Thymus (tissue), 11 donors: Measurements from ENCODE around the gene STAP2. TPM values are rescaled to one million over a fixed set of nuclear protein-coding genes. Genes with fewer than 3 reads are reported as not detected.
"Not testable (repeated sequence)": the region's sequence is repeated elsewhere in the genome, so short reads cannot be mapped to it uniquely, and the experiment has no call there.

ENCODE experiments used
- DNase-seq, 9 donors: peaks; one replicate each; pipeline ENCODE4 v3.0.0-alpha.2; 2013; ENCODE audit warnings: low spot score in 9 of 9, low read depth in 6 of 9, missing footprints in 1 of 9
- H3K27ac ChIP-seq, 2 donors: one replicate each; pipeline ENCODE4 v1.5.1; 2013; ENCODE audit warnings: control low read depth in 1 of 2, low read depth in 1 of 2, low read length in 1 of 2, mild to moderate bottlenecking in 1 of 2, moderate library complexity in 1 of 2
- H3K27me3 ChIP-seq, 2 donors: one replicate each; pipeline ENCODE4 v1.5.1; 2013; ENCODE audit warnings: low read length in 1 of 2; ENCODE audit not compliant: control insufficient read depth in 2 of 2, insufficient read depth in 1 of 2
- H3K36me3 ChIP-seq, 2 donors: one replicate each; pipeline ENCODE4 v1.5.1; 2013; ENCODE audit warnings: low read length in 1 of 2, mild to moderate bottlenecking in 1 of 2, moderate library complexity in 1 of 2; ENCODE audit not compliant: control insufficient read depth in 2 of 2, insufficient read depth in 2 of 2
- H3K4me1 ChIP-seq, 2 donors: one replicate each; pipeline ENCODE4 v1.5.1; 2013; ENCODE audit warnings: low read length in 2 of 2; ENCODE audit not compliant: control insufficient read depth in 2 of 2, insufficient read depth in 2 of 2
- H3K4me3 ChIP-seq, 2 donors: one replicate each; pipeline ENCODE4 v1.5.1; 2013; ENCODE audit warnings: low read length in 2 of 2, control low read depth in 1 of 2, mild to moderate bottlenecking in 1 of 2
- H3K9me3 ChIP-seq, 2 donors: one replicate each; pipeline ENCODE4 v1.5.1; 2013; ENCODE audit warnings: low read length in 1 of 2, mild to moderate bottlenecking in 1 of 2; ENCODE audit not compliant: control insufficient read depth in 2 of 2, insufficient read depth in 1 of 2
- WGBS: extraction: QIAGEN DNeasy Blood & Tissue Kit; methylation state at CpG from one replicate; pipeline ENCODE4 v1.1.7; 2013; 5-methylcytosine and 5-hydroxymethylcytosine counted together
- polyA plus RNA-seq: library from polyadenylated mRNA; stranded (reverse); fragments of 200-250 nt; gene quantifications from one replicate; pipeline ENCODE4 v1.2.3, GENCODE V29; 2013
- total RNA-seq: library from RNA; stranded (reverse); fragments of 120-200 nt; gene quantifications from one replicate; pipeline ENCODE4 v1.2.4, GENCODE V29; 2013
- donor health status: healthy.

The STAP2 gene
- total and polyA plus RNA-seq, 2 donors = 20.8 to 21.3 TPM

DNA sequence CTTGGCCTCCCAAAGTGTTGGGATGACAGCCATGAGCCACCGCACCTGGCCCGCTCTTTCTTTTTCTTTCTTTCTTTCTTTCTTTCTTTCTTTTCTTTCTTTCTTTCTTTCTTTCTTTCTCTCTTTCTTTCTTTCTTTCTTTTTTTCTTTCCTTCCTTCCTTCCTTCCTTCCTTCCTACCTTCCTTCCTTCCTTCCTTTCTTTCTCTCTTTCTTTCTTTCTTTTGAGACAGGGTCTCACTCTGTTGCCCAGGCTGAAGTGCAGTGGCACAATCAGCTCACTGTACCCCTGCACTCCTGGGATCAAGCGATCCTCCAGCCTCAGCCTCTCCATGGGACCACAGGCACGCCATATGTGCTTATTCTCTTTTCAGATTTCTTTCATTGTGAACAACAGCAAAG lies 52.5 kb downstream of the STAP2 start:
- not testable (repeated sequence) for H3K9me3 ChIP-seq, H3K4me1 ChIP-seq, H3K27ac ChIP-seq, H3K36me3 ChIP-seq, H3K4me3 ChIP-seq, DNase-seq
- 96% methylated on average over 4 of the region's 4 CpGs for WGBS
- peaks cover 0 to 20% of the 10 kb centered on the region in 2 donors for H3K27me3 ChIP-seq

DNA sequence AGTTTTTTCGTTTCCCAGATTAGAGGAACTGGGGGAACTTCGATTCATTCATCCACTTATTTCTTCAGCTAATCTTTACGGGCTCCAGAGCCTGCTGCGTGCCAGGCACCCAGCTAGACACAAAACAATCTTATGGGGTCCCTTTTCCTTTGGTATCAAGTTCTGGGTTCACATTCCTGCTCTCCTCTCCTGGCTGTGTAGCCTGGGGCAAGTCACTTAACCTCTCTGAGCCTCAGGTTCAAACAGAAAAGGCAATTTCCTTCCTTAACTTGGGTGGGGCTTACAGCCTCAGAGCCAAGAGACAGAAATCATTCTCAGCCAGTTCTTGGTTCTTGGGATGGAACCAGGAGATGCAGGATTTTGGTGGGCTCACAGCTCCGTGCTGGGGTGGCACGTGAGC lies 53.7 kb downstream of the STAP2 start:
- Histone ChIP-seq H3K9me3 (peaks cover 0 to 1% of the 10 kb centered on the region in 2 donors), H3K27me3 (peaks cover 11 to 31% of the 10 kb centered on the region in 2 donors), H3K4me1 (peaks cover 0 to 2% of the 10 kb centered on the region in 2 donors), H3K27ac (no peak overlapping the region), H3K4me3 (no peak overlapping the region), H3K36me3 (no peaks in the 10 kb centered on the region)
- no peak for DNase-seq
- 85% methylated on average over 6 of the region's 6 CpGs for WGBS

DNA sequence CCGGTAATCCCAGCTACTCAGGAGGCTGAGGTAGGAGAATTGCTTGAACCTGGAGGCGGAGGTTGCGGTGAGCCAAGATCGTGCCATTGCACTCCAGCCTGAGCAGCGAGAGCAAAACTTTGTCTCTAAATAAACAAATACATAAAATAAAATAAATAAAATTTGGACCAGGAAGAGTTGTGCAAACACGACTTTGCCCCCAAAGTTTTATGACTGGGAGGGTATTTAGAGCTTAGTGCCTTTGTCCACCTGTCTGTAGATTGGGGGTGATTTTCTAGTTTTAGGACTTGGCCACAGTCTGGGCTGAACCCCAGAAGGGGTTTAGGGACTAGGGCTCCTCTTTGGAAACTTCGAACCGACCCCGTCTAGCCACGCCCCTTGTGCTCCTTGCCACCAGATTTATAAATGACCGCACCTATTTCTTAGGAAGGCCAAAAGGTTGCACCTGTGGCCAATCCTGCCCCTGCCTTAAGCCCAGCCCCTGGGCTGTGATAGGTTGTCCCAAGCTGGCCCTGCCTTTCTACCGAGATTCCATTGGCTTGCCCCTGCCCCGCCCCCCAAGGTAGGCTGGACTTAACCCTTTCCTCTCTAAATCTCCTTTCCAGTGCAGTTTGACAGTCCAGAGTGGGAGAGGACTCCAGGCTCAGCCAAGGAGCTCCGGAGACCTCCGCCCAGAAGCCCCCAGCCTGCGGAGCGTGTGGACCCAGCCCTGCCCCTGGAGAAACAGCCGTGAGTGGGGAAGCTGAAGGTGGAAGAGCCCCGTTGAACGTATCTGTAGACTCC lies 54.3 kb downstream of the STAP2 start:
- Histone ChIP-seq H3K27ac (no peak overlapping the region), H3K36me3 (no peaks in the 10 kb centered on the region), H3K4me1 (peaks cover 3 to 4% of the 10 kb centered on the region in 2 donors), H3K27me3 (peaks cover 17 to 37% of the 10 kb centered on the region in 2 donors), H3K9me3 (peaks cover 0 to 1% of the 10 kb centered on the region in 2 donors), H3K4me3 (no peak overlapping the region)
- 72% methylated on average over 20 of the region's 20 CpGs for WGBS
- DNase-seq = no peak

DNA sequence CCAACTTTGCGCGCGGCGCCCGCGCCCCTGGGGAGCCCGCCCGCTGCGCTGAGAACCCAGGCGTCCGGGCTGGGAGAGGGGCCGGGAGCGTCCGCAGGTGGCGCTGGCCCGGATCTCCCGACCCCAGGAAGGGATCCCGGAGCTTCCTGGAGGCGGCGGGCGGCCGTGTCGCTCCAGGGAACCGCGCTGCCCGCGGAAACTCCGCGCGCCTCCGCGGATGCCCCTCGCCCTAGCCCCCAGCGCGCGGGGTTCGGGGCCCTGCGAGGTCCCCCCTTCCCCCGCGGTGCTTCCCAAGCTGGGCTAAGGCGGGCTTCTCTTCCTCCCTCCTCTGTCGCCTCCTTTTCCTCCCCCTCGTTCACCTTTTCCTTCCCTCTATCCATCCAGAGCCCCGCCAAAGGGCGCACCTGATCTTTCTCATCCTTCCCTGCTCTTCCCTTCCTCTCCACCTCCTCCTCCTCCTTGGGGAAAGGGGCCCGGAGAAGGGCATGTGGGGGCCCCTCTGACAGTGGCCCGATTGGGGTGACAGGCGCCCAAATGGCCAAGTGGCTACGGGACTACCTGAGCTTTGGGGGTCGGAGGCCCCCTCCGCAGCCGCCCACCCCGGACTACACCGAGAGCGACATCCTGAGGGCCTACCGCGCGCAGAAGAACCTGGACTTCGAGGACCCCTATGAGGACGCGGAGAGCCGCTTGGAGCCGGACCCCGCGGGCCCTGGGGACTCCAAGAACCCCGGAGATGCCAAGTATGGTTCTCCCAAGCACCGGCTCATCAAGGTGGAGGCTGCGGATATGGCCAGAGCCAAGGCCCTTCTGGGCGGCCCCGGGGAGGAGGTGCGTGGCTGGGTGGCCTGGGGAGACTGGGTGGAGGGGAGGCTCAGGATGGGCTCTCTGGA lies 58.9 kb downstream of the STAP2 start:
- 5% methylated on average over 71 of the region's 71 CpGs for WGBS
- no peak for DNase-seq
- H3K36me3 ChIP-seq = no peaks in the 10 kb centered on the region
- H3K27ac ChIP-seq = no peak overlapping the region
- H3K4me1 ChIP-seq = peaks cover 3 to 7% of the 10 kb centered on the region in 2 donors
- peaks cover 1 to 3% of the 10 kb centered on the region in 2 donors for H3K9me3 ChIP-seq
- H3K4me3 ChIP-seq = peak overlapping the region in 1 of 2 donors; percentile 21
- peaks cover 37 to 63% of the 10 kb centered on the region in 2 donors for H3K27me3 ChIP-seq

DNA sequence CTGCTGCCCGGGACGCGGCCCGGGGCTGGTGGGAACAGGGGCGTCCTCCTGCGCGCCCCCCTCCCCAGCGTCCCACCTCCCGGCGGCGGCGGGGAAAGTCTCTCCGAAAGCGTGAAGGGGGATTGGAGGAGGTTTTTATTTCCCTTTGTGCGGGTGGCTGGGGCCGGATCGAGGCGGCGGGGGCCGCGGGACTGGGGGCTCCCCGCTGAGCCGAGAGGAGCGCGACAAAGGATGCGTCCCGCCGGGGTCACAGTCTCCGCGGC lies 59.4 kb downstream of the STAP2 start:
- Histone ChIP-seq H3K27me3 (peaks cover 37 to 58% of the 10 kb centered on the region in 2 donors), H3K4me3 (peak overlapping the region in 1 of 2 donors; percentile 21), H3K36me3 (no peaks in the 10 kb centered on the region), H3K27ac (no peak overlapping the region), H3K4me1 (peaks cover 3 to 7% of the 10 kb centered on the region in 2 donors), H3K9me3 (peaks cover 1 to 3% of the 10 kb centered on the region in 2 donors)
- under 1% methylated on average over 30 of the region's 30 CpGs for WGBS
- no peak for DNase-seq

DNA sequence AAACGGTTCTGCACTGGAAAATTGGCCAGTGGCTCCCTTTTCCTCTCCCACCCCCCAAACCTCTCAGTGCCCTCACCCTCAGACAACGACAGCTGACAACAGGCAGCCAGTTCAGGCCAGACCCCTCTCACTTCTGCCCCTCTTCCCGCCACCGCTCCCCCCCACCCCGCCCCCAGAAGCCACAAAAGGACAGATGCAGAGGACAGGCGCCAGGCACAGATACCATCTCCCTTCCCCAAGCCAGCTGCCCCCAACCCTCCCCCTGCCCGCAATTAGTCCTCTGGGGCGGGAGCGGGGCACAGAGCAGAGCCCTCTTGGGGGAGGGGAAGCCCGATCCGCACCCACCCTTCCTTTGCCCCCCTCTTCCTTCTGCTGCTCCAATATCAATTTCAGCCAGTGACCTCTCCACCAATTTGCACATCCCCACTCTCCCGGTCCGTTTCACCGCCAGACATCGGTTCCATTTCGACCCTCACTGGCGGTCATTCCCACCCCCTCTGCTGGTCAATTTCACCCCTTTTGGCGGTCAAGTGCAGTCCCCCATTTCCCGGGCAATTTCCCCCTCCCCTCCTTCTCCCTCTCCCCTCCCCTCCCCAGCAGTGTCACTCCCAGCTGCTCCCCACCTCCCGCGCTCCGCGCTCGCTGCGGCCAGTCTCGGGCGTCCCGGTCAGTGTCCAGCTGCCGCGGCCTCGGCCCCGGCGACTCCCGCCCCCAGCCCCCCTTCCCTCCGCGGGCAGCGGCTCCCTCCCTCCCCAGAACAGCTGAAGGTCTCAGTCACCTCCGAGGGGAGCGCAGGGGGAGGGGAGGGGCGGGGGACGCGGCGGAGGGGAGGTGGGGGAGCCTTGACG lies 60.0 kb downstream of the STAP2 start, which contains the start of gene SHD:
Gene SHD (plus strand): TSS at position 848 of the 848 bp plus-strand sequence. CDS start 798 bp downstream, outside the sequence.
- Histone ChIP-seq H3K9me3 (peaks cover 1 to 3% of the 10 kb centered on the region in 2 donors), H3K4me3 (peak within 1 kb of the TSS in 1 of 2 donors; percentile 21), H3K27ac (no peak within 1 kb of the TSS), H3K4me1 (peaks cover 3 to 7% of the 10 kb centered on the region in 2 donors), H3K27me3 (peaks cover 37 to 58% of the 10 kb centered on the region in 2 donors), H3K36me3 (no peaks in the 10 kb centered on the region)
- no peak for DNase-seq
- 1% methylated on average over 43 of the region's 44 CpGs for WGBS

DNA sequence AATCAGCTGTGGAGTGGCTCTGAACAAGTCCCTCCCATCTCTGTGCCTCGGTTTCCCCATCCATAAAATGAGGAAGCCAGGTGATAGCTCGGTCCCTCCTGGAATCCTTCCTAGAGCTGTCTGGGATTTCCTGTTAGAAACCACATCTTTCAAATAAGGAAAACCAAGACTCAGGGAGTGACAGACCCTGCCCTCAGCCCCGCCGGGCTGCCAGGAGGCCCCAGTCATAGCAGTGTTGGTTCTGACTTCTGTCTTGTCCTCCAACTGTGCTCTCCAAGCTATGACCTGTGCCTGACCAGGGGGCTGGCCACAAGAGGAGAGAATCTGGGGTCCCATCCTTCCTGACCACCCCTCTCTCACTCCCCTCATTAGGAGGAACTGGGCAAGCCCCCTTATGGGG lies 60.6 kb downstream of the STAP2 start:
- peaks cover under 1 to 3% of the 10 kb centered on the region in 2 donors for H3K9me3 ChIP-seq
- H3K27ac ChIP-seq = no peak overlapping the region
- no peak for DNase-seq
- WGBS = 4% methylated on average over 4 of the region's 4 CpGs
- H3K36me3 ChIP-seq = peaks cover 0 to 3% of the 10 kb centered on the region in 2 donors
- peaks cover 3 to 7% of the 10 kb centered on the region in 2 donors for H3K4me1 ChIP-seq
- H3K27me3 ChIP-seq = peaks cover 37 to 58% of the 10 kb centered on the region in 2 donors
- no peak overlapping the region for H3K4me3 ChIP-seq

DNA sequence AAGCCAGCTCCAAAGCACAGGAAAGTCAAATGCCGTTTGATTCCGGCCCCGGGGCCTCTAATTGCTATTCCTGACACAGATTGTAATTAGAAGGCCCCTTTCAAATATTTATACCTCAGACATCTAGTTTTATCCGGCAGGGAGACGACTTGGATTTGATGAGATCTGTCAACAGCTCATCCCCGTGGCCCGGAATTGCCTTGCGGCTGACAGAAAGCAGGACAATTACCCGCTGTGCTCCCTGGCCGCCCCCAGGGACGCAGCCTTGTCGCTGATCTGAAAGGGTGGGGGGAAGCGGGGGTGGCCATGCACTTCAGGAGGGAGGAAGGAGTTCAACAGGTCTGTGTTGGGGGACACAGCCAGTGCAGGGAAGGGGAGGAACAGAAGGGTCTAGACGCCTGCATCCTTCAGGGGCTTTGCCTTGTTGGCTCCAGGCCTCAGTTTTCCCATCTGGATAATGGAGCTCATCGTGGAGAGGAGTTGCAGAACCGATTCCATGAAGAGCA lies 61.4 kb downstream of the STAP2 start:
- peaks cover 3 to 7% of the 10 kb centered on the region in 2 donors for H3K4me1 ChIP-seq
- no peak overlapping the region for H3K4me3 ChIP-seq
- peaks cover 0 to 3% of the 10 kb centered on the region in 2 donors for H3K36me3 ChIP-seq
- H3K9me3 ChIP-seq = peaks cover 0 to 3% of the 10 kb centered on the region in 2 donors
- H3K27me3 ChIP-seq = peaks cover 37 to 53% of the 10 kb centered on the region in 2 donors
- no peak for DNase-seq
- 80% methylated on average over 16 of the region's 16 CpGs for WGBS
- H3K27ac ChIP-seq = no peak overlapping the region
